ENCODE measurements around the gene GNG7.

GNG7 gene

DNA sequence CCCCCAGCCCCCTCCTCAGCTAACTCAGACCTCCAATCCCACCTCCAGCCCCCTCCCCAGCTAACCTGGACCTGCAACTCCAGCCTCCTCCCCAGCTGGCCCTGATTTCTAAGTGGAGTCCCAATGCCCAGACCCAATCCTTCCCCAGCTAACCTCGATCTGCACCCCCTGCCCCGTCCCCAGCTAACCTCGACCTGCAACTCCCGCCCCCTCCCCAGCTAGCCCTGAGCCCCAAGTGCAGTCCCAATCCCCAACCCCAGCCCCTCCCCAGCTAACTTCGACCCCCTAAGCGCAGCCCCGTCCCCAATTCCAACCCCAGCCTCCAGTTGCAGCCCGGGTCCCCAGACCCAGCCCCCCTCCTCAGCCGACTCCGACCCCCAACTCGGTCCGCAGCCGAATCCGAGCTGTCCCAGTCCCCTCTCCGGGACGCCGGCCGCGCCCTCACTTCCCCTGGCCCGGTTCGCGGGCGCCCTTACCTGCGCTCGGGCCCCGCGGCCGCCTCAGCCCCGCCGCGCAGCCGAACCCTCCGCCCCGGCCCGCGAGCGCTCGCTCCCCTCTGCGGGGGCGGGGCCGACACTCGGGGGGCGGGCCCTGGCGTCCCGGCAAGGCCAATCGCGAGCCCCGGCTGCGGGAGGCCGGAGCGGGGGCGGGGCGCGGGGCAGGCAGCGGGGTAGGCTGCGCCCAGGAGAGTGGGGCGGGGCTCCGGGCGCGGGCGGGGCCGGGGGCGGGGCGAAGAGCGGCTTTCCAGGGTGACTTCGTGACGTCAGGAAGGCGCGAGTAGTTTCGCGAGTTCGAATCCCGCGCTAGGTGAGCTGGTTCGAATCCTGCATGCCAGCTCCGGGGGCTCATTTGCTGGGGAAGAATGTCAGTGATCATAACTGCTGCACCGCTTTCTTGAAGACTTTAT, at the start of gene GNG7:
GNG7 (minus strand) TSS at position 525 of the 907 bp plus-strand sequence. CDS start 182,006 bp downstream, outside the sequence.
- H3K4me3 ChIP-seq (ENCODE audit: low read depth, low read length): peak within 1 kb of the TSS; percentile 39
- DNase-seq (ENCODE audit: low read depth): peak; percentile 73
- no peak for TF ChIP-seq CTCF (conservative IDR thresholded peaks at IDR 0.05; ENCODE audit: low read depth, low read length)

DNA sequence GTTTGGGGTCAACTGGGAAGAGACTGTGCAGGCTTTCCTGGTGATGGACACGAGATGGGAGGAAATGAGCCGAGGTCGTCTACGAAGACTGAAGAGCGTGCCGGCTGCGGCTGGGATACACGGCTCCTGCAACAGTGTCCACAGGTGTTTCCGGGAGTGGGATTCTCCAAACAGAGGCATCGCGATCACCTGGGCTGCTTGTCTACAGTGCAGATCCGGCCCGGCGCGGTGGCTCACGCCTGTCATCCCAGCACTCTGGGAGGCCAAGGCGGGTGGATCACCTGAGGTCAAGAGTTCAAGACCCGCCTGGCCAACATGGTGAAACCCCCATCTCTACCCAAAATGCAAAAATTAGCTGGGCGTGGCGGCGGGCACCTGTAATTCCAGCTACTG, 48.9 kb upstream of the GNG7 start:
- H3K4me3 ChIP-seq (ENCODE audit: low read depth, low read length): no peak overlapping the region
- DNase-seq (ENCODE audit: low read depth): no peak
- no peak for TF ChIP-seq CTCF (conservative IDR thresholded peaks at IDR 0.05; ENCODE audit: low read depth, low read length)

GRCh38 chr19:2750808-2751437, 48.4 kb upstream of the GNG7 start:
- no peak for DNase-seq (ENCODE audit: low read depth)
- TF ChIP-seq CTCF (conservative IDR thresholded peaks at IDR 0.05; ENCODE audit: low read depth, low read length): no peak
- no peak overlapping the region for H3K4me3 ChIP-seq (ENCODE audit: low read depth, low read length)

DNA sequence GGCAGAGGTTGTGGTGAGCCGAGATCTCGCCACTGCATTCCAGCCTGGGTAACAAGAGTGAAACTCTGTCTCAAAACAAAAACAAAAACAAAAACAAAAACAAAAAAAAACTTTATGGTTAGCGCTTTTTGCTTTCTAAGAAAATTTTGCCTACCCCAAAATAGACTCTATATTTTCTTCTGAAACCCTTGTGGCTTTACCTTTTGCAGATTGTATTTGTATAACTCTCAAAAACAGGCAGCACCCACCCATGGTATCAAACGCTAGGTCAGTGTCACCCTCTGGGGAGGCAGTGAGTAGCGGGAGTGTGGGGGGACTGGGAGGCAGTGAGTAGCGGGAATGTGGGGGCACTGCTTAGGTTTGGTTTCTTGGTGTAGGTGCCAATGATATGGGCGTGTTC, 44.9 kb upstream of the GNG7 start:
- DNase-seq (ENCODE audit: low read depth): no peak
- TF ChIP-seq CTCF (conservative IDR thresholded peaks at IDR 0.05; ENCODE audit: low read depth, low read length): no peak

GRCh38 chr19:2744113-2744512, 41.6 kb upstream of the GNG7 start:
- no peak for TF ChIP-seq CTCF (conservative IDR thresholded peaks at IDR 0.05; ENCODE audit: low read depth, low read length)
- no peak overlapping the region for H3K4me3 ChIP-seq (ENCODE audit: low read depth, low read length)
- DNase-seq (ENCODE audit: low read depth): no peak

More for the DNA sequence above, 44.9 kb upstream of the GNG7 start:
- H3K4me3 ChIP-seq (ENCODE audit: low read depth, low read length): no peak overlapping the region

DNA sequence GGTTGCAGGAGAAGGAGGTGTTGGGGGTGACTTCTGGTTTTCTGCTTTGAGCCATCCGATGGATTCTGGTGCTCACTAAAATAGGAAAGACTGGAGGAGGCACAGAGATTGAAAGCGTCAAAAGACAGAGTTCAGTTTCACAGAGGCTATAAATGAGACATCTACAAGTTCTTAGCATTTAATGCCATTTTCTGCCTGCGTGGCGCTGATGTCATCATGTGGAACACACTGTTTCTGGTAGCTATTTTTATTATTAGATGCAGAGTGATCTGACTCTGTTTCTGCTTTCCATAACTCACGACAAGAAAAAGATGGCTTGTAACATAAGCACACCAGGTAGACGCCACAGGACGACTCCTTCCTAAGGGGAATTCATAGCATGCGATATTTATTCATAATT, 40.6 kb upstream of the GNG7 start:
- DNase-seq (ENCODE audit: low read depth): no peak
- no peak overlapping the region for H3K4me3 ChIP-seq (ENCODE audit: low read depth, low read length)
- TF ChIP-seq CTCF (conservative IDR thresholded peaks at IDR 0.05; ENCODE audit: low read depth, low read length): no peak
